ENCODE data around the gene ARHGEF7.

DNA sequence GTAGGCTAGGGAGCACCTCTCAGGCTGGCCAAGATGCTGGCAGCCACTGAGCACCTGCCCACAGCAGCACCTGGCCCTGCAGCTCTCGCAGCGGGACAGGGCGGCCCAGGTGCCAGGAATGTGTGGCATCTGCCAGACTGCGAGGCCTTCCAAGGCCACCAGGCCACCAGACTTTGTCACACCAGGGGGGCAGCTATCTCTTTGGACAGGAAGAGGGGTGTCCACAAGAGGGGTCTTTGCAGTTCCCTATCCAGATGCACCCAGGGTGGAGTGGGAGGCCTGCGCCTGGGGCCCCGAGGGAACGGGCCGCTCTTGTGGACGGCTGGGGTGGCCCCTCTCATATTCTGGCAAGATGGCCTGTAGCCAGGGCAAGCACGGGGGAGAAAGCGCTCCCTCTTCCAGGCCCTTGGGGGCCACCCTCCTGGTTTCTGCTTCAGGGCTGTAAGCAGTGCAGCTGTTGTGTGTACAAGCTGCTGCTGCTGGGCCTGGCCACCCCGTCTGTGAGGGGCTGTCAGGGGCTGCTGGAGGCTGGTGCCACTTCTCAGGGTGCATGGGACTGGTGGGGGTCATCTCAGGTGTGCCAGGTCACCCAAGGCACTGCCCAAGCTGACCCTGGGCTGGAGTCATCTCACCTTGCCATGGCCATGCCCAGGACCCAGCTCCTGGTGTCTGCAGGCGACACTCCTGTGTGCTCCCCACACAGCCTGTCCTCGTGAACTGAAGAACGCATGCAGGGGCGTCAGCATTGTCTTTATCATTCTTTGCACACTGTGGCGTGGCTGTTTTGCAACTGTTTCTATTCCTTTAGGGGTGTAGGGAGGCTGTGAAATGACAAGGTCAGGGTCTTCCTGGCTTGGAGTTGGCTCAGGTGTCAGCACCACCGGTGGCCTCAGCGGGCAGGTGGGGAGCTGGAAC lies 207.1 kb downstream of the ARHGEF7 start:
- no peak for TF ChIP-seq GATA3 (IDR thresholded peaks at IDR 0.05; ENCODE audit: low read depth, low read length)
- TF ChIP-seq GATA2 (IDR thresholded peaks at IDR 0.05; ENCODE audit: low read depth, low read length), result no peak

Data from SH-SY5Y (cell line).